ENCODE data around the gene CPD.
"Not testable (repeated sequence)": the region's sequence is repeated elsewhere in the genome, so short reads cannot be mapped to it uniquely, and the experiment has no call there.

The CPD gene

GRCh38 chr17:30389756-30390300 lies 11.1 kb downstream of the CPD start:
- no peak for DNase-seq

- no peak for DNase-seq
These were observed 12.8 kb downstream of the CPD start for GRCh38 chr17:30391534-30391933.

GRCh38 chr17:30393491-30393890 lies 14.8 kb downstream of the CPD start:
- DNase-seq, result no peak

GRCh38 chr17:30393911-30394867 lies 15.5 kb downstream of the CPD start:
- no peak for DNase-seq

GRCh38 chr17:30395398-30396022 lies 16.8 kb downstream of the CPD start:
- no peak for DNase-seq

- DNase-seq, result no peak
These were observed 17.4 kb downstream of the CPD start for GRCh38 chr17:30396129-30396528.

GRCh38 chr17:30396612-30397011 lies 17.9 kb downstream of the CPD start:
- no peak for DNase-seq

- DNase-seq, result no peak
These were observed 19.8 kb downstream of the CPD start for GRCh38 chr17:30398328-30399041.

- DNase-seq, result no peak
These were observed 22.4 kb downstream of the CPD start for GRCh38 chr17:30401097-30401496.

GRCh38 chr17:30405161-30405560 lies 26.4 kb downstream of the CPD start:
- DNase-seq, result no peak

- DNase-seq, result not testable (repeated sequence)
These were observed 31.9 kb downstream of the CPD start for GRCh38 chr17:30410627-30411026.

- not testable (repeated sequence) for DNase-seq
These were observed 33.3 kb downstream of the CPD start for GRCh38 chr17:30412008-30412496.

GRCh38 chr17:30413109-30413508 lies 34.4 kb downstream of the CPD start:
- no peak for DNase-seq

- DNase-seq, result no peak
These were observed 35.8 kb downstream of the CPD start for GRCh38 chr17:30414486-30414885.

- no peak for DNase-seq
These were observed 36.8 kb downstream of the CPD start for GRCh38 chr17:30415491-30415890.

- not testable (repeated sequence) for DNase-seq
These were observed 39.3 kb downstream of the CPD start for GRCh38 chr17:30418070-30418469.

GRCh38 chr17:30421592-30421991 lies 42.9 kb downstream of the CPD start:
- no peak for DNase-seq

GRCh38 chr17:30422171-30422570 lies 43.4 kb downstream of the CPD start:
- no peak for DNase-seq

- no peak for DNase-seq
These were observed 45.7 kb downstream of the CPD start for GRCh38 chr17:30424471-30424870.

GRCh38 chr17:30426292-30426691 lies 47.6 kb downstream of the CPD start:
- DNase-seq, result no peak

- no peak for DNase-seq
These were observed 48.9 kb downstream of the CPD start for GRCh38 chr17:30427611-30428010.

- no peak for DNase-seq
These were observed 50.4 kb downstream of the CPD start for GRCh38 chr17:30429155-30429554.

GRCh38 chr17:30433514-30433913 lies 54.8 kb downstream of the CPD start:
- no peak for DNase-seq
